ENCODE data around the gene PRDX5. TPM values are rescaled to one million over a fixed set of nuclear protein-coding genes. Genes with fewer than 3 reads are reported as not detected.

Gene PRDX5
- total RNA-seq, 2 donors from 2014 or later = 235 to 289 TPM

- Histone ChIP-seq H3K27me3 (ENCODE audit: control insufficient read depth, insufficient read depth, low read length, poor library complexity, severe bottlenecking) (no peaks in the 10 kb centered on the region), H3K4me3 (ENCODE audit: low read length) (no peak overlapping the region), H3K9me3 (ENCODE audit: control insufficient read depth, low read length) (no peaks in the 10 kb centered on the region), H3K36me3 (ENCODE audit: control insufficient read depth, insufficient read depth, low read length) (no peaks in the 10 kb centered on the region), H3K9ac (ENCODE audit: extremely low read depth, low read length, poor library complexity, severe bottlenecking) (no peak overlapping the region), H3K4me1 (ENCODE audit: control insufficient read depth, insufficient read depth, low read length) (no peaks in the 10 kb centered on the region), H3K27ac (ENCODE audit: low read depth, low read length) (no peak overlapping the region)
- no peaks in the 10 kb centered on the region for H3K9me3 Mint-ChIP-seq
- H3K36me3 Mint-ChIP-seq (ENCODE audit: low read depth) = peaks cover 3% of the 10 kb centered on the region
- H3K27ac Mint-ChIP-seq = no peak overlapping the region
- TF ChIP-seq CTCF (conservative IDR thresholded peaks at IDR 0.05) = no peak
- H3K27me3 Mint-ChIP-seq (ENCODE audit: insufficient read depth) = no peaks in the 10 kb centered on the region
- no peaks in the 10 kb centered on the region for H3K4me1 Mint-ChIP-seq
- H3K4me3 Mint-ChIP-seq = no peak overlapping the region
- no peak for DNase-seq
- WGBS, 2 experiments (ENCODE audit: insufficient coverage in 1 of 2, insufficient read length in 1 of 2) = 97 to 100% methylated on average over 3 to 7 of the region's 7 CpGs
Observed at GRCh38 chr11:64349025-64349387, 31.1 kb downstream of the PRDX5 start.

- WGBS, 2 experiments (ENCODE audit: insufficient coverage in 1 of 2, insufficient read length in 1 of 2) = 91 to 98% methylated on average over 6 to 11 of the region's 11 CpGs
- Histone ChIP-seq H3K9me3 (ENCODE audit: control insufficient read depth, low read length) (no peaks in the 10 kb centered on the region), H3K4me1 (ENCODE audit: control insufficient read depth, insufficient read depth, low read length) (no peaks in the 10 kb centered on the region), H3K9ac (ENCODE audit: extremely low read depth, low read length, poor library complexity, severe bottlenecking) (no peak overlapping the region), H3K27ac (ENCODE audit: low read depth, low read length) (no peak overlapping the region), H3K36me3 (ENCODE audit: control insufficient read depth, insufficient read depth, low read length) (no peaks in the 10 kb centered on the region), H3K4me3 (ENCODE audit: low read length) (no peak overlapping the region), H3K27me3 (ENCODE audit: control insufficient read depth, insufficient read depth, low read length, poor library complexity, severe bottlenecking) (no peaks in the 10 kb centered on the region)
- Mint-ChIP-seq H3K9me3 (no peaks in the 10 kb centered on the region), H3K4me3 (no peak overlapping the region), H3K27me3 (ENCODE audit: insufficient read depth) (no peaks in the 10 kb centered on the region), H3K27ac (no peak overlapping the region), H3K36me3 (ENCODE audit: low read depth) (peaks cover 3% of the 10 kb centered on the region), H3K4me1 (no peaks in the 10 kb centered on the region)
- DNase-seq = no peak
- no peak for TF ChIP-seq CTCF (conservative IDR thresholded peaks at IDR 0.05)
Observed at GRCh38 chr11:64349404-64349803, 31.5 kb downstream of the PRDX5 start.

GRCh38 chr11:64351136-64351631, 33.3 kb downstream of the PRDX5 start:
- Mint-ChIP-seq H3K4me1 (peaks cover 4% of the 10 kb centered on the region), H3K27ac (no peak overlapping the region), H3K36me3 (ENCODE audit: low read depth) (no peaks in the 10 kb centered on the region), H3K9me3 (no peaks in the 10 kb centered on the region), H3K27me3 (ENCODE audit: insufficient read depth) (no peaks in the 10 kb centered on the region), H3K4me3 (no peak overlapping the region)
- no peaks in the 10 kb centered on the region for H3K36me3 ChIP-seq (ENCODE audit: control insufficient read depth, insufficient read depth, low read length)
- H3K27me3 ChIP-seq (ENCODE audit: control insufficient read depth, insufficient read depth, low read length, poor library complexity, severe bottlenecking) = no peaks in the 10 kb centered on the region
- H3K4me3 ChIP-seq (ENCODE audit: low read length) = no peak overlapping the region
- no peak for TF ChIP-seq CTCF (conservative IDR thresholded peaks at IDR 0.05)
- peaks cover 4% of the 10 kb centered on the region for H3K4me1 ChIP-seq (ENCODE audit: control insufficient read depth, insufficient read depth, low read length)
- no peak overlapping the region for H3K9ac ChIP-seq (ENCODE audit: extremely low read depth, low read length, poor library complexity, severe bottlenecking)
- no peak overlapping the region for H3K27ac ChIP-seq (ENCODE audit: low read depth, low read length)
- DNase-seq = no peak
- 91 to 93% methylated on average over 12 to 18 of the region's 18 CpGs for WGBS, 2 experiments (ENCODE audit: insufficient coverage in 1 of 2, insufficient read length in 1 of 2)
- no peaks in the 10 kb centered on the region for H3K9me3 ChIP-seq (ENCODE audit: control insufficient read depth, low read length)
